HepG2 (cell line): ENCODE data around the gene ZFPL1. TPM values are rescaled to one million over a fixed set of nuclear protein-coding genes. Genes with fewer than 3 reads are reported as not detected.

ENCODE experiments used
- FOXJ3 ChIP-seq: sonication (generic); formaldehyde crosslinking; IDR thresholded peaks from 2 replicates; pipeline ENCODE4 v1.4.0; 2020; ENCODE audit warnings: missing genetic modification reagents, mild to moderate bottlenecking, borderline replicate concordance
- HNRNPLL ChIP-seq: fragments of 200-400 bp; formaldehyde crosslinking; IDR thresholded peaks from 2 replicates; pipeline ENCODE4 v1.6.1; 2017; ENCODE audit warnings: mild to moderate bottlenecking, low read depth, low read length; ENCODE audit not compliant: poor library complexity, severe bottlenecking
- IRX3 ChIP-seq: sonication (generic); formaldehyde crosslinking; IDR thresholded peaks from 2 replicates; pipeline ENCODE4 v1.8.1; 2023; ENCODE audit warnings: mild to moderate bottlenecking, low read depth, missing genetic modification reagents, borderline replicate concordance
- ISX ChIP-seq: sonication (generic); formaldehyde crosslinking; conservative IDR thresholded peaks from 2 replicates; pipeline ENCODE4 v1.5.0; 2020; ENCODE audit warnings: missing genetic modification reagents
- KDM4B ChIP-seq: sonication (generic); formaldehyde crosslinking; IDR thresholded peaks from 2 replicates; pipeline ENCODE4 v1.4.0; 2020; ENCODE audit warnings: missing genetic modification reagents
- MED13 ChIP-seq: sonication (generic); formaldehyde crosslinking; IDR thresholded peaks from 2 replicates; pipeline ENCODE4 v1.5.0; 2020; ENCODE audit warnings: missing genetic modification reagents
- MLLT10 ChIP-seq: sonication (generic); formaldehyde crosslinking; IDR thresholded peaks from 2 replicates; pipeline ENCODE4 v1.4.0; 2020; ENCODE audit warnings: missing genetic modification reagents
- MXI1 ChIP-seq: IDR thresholded peaks from 3 replicates; pipeline ENCODE4 v1.6.1; 2012; ENCODE audit warnings: low read depth, low read length, inconsistent platforms, borderline replicate concordance
- NFKB2 ChIP-seq: sonication (generic); formaldehyde crosslinking; IDR thresholded peaks from 2 replicates; pipeline ENCODE4 v1.4.0; 2020; ENCODE audit warnings: missing genetic modification reagents, borderline replicate concordance
- NONO ChIP-seq, 2 experiments: fragments of 450-650 bp in 1 of 2; sonication (generic) in 1 of 2; formaldehyde crosslinking in 1 of 2; IDR thresholded peaks in 1 of 2; conservative IDR thresholded peaks in 1 of 2; 2 replicates each; pipeline versions ENCODE4 v1.6.1 to v1.8.0; 2017 to 2022; ENCODE audit warnings: mild to moderate bottlenecking in 1 of 2, missing genetic modification reagents in 1 of 2, moderate library complexity in 1 of 2
- PTBP1 ChIP-seq: fragments of 200-400 bp; formaldehyde crosslinking; IDR thresholded peaks from 2 replicates; pipeline ENCODE4 v1.6.1; 2018; ENCODE audit warnings: low read length, low read depth; ENCODE audit not compliant: poor library complexity, severe bottlenecking
- RFXAP ChIP-seq: sonication (generic); formaldehyde crosslinking; IDR thresholded peaks from 2 replicates; pipeline ENCODE4 v1.4.0; 2020; ENCODE audit warnings: missing genetic modification reagents, borderline replicate concordance
- SMC3 ChIP-seq: IDR thresholded peaks from 2 replicates; pipeline ENCODE4 v1.6.1; 2011; ENCODE audit warnings: low read length, improper control_type of control experiment
- ZFP82 ChIP-seq: sonication (generic); formaldehyde crosslinking; IDR thresholded peaks from 2 replicates; pipeline ENCODE4 v1.5.1; 2020; ENCODE audit warnings: mild to moderate bottlenecking, missing genetic modification reagents, borderline replicate concordance
- ZFX ChIP-seq: sonication (generic); formaldehyde crosslinking; IDR thresholded peaks from 2 replicates; pipeline ENCODE4 v1.4.0; 2020; ENCODE audit warnings: mild to moderate bottlenecking, low read depth, missing genetic modification reagents, moderate library complexity
- ZNF549 ChIP-seq: sonication (generic); formaldehyde crosslinking; IDR thresholded peaks from 2 replicates; pipeline ENCODE4 v1.5.0; 2020; ENCODE audit warnings: missing genetic modification reagents
- ZNF775 ChIP-seq: sonication (generic); formaldehyde crosslinking; IDR thresholded peaks from 2 replicates; pipeline ENCODE4 v1.4.0; 2020; ENCODE audit warnings: missing genetic modification reagents, mild to moderate bottlenecking, moderate library complexity, borderline replicate concordance
- ZNF792 ChIP-seq: IDR thresholded peaks from 2 replicates; pipeline ENCODE4 v1.6.1; 2016
- polyA plus RNA-seq, 8 experiments: library from polyadenylated mRNA; depleted of rRNA in 3 of 8; stranded (reverse) in 7 of 8; unstranded in 1 of 8; fragments of >200 nt; fragmentation: Illumina TruSeq in 4 of 8; extraction: Trizol in 4 of 8; gene quantifications; 2 replicates each; pipeline versions ENCODE4 v1.2.1 to v1.2.3, GENCODE V29; 2011 to 2016; ENCODE audit warnings: low read depth in 4 of 8, missing spikeins in 1 of 8, mixed read lengths in 1 of 8; ENCODE audit not compliant: insufficient read depth in 1 of 8
- total RNA-seq, 5 experiments: library from RNA; depleted of rRNA; stranded (reverse); fragments of >200 nt; fragmentation: Illumina TruSeq; extraction: Trizol; gene quantifications; 2 replicates each; pipeline ENCODE4 v1.2.3, GENCODE V29; 2016; ENCODE audit warnings: low read depth in 1 of 5
- TF ChIP-seq, protein P1 (sequence below): IDR thresholded peaks from 2 replicates; pipeline ENCODE4 v1.6.1; 2018; ENCODE audit warnings: missing genetic modification reagents
- TF ChIP-seq, protein P2 (sequence below): sonication (generic); formaldehyde crosslinking; IDR thresholded peaks from 2 replicates; pipeline ENCODE4 v1.5.1; 2020; ENCODE audit warnings: mild to moderate bottlenecking, moderate library complexity, missing genetic modification reagents
- TF ChIP-seq, protein P3 (sequence below): sonication (generic); formaldehyde crosslinking; IDR thresholded peaks from 2 replicates; pipeline ENCODE4 v1.5.0; 2020; ENCODE audit warnings: missing genetic modification reagents, mild to moderate bottlenecking, borderline replicate concordance
- TF ChIP-seq, protein P4 (sequence below): sonication (generic); formaldehyde crosslinking; IDR thresholded peaks from 2 replicates; pipeline ENCODE4 v1.8.1; 2023; ENCODE audit warnings: missing genetic modification reagents, mild to moderate bottlenecking, borderline replicate concordance
- TF ChIP-seq, protein P5 (sequence below): sonication (generic); formaldehyde crosslinking; IDR thresholded peaks from 2 replicates; pipeline ENCODE4 v1.9.0; 2021; ENCODE audit warnings: missing genetic modification reagents, borderline replicate concordance

The ZFPL1 gene
- total and polyA plus RNA-seq, 2 of the 13 experiments (the other 11 are each of a cell fraction or from before 2014, with no cell fraction given), result 32.2 to 56.0 TPM

DNA sequence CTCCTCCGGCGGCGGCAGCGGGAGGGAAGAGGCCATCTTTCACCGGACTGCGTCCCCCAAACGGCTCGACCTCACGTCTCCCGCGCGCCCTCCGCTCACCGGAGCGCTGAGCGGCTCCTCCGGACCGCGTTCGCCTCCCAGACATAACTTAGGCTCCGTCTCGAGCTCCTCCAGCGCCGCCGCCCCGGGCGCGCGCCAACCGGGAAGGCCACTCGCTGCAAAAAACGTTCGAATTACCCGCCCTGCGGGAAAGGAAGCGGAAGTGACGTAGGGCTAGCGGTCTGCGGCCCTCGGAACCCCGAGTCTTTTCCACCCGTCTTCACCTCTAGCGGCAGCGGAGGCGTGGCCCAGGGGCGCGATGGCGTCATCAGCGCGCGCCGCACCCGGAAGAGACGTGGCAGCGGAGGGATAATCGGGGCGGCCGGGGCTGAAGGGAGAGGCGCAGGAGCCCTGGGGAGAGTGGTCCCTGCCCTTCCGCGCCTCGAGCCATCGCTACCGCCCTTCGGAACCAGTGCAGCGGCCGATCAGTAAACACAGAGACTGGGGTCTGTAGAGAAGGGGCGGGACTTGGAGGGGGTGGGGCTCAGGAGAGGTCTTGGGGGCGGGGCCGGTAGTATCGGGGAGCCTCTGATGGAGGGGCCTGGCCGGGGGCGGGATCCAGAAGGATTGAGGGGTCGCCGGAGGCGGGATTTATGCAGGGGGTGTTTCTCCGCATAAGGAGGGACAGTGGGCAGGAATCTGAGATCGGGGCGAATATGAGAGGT is at the start of gene ZFPL1, which contains the start of gene CDCA5 (continued):
- TF ChIP-seq, protein P1, sequence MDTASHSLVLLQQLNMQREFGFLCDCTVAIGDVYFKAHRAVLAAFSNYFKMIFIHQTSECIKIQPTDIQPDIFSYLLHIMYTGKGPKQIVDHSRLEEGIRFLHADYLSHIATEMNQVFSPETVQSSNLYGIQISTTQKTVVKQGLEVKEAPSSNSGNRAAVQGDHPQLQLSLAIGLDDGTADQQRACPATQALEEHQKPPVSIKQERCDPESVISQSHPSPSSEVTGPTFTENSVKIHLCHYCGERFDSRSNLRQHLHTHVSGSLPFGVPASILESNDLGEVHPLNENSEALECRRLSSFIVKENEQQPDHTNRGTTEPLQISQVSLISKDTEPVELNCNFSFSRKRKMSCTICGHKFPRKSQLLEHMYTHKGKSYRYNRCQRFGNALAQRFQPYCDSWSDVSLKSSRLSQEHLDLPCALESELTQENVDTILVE (CRISPR knock-in tag), result peak; percentile 78; the same call in 1 of the 2 replicates
- TF ChIP-seq ZFX (peak; percentile 89), ZNF549 (CRISPR knock-in tag) (no peak), SMC3 (no peak), ISX (CRISPR knock-in tag) (no peak), NFKB2 (CRISPR knock-in tag) (no peak; the same call in 1 of the 2 replicates), RFXAP (CRISPR knock-in tag) (no peak; the same call in 1 of the 2 replicates), PTBP1 (no peak), NONO (IDR thresholded peaks at IDR 0.05) (no peak), NONO (CRISPR knock-in tag; conservative IDR thresholded peaks at IDR 0.05) (peak; percentile 93), HNRNPLL (peak; percentile 66), MLLT10 (no peak), IRX3 (CRISPR knock-in tag) (peak; percentile 81; the same call in 1 of the 2 replicates), MXI1 (peak; percentile 94; the same call in 2 of the 3 replicates), FOXJ3 (no peak), ZNF775 (CRISPR knock-in tag) (0 out of 2 replicates have a peak, but pooled peaks have one; percentile 28), ZNF792 (CRISPR knock-in tag) (peak; percentile 73; the same call in 1 of the 2 replicates), ZFP82 (CRISPR knock-in tag) (no peak), KDM4B (no peak; the same call in 1 of the 2 replicates), MED13 (CRISPR knock-in tag) (peak; percentile 32; the same call in 1 of the 2 replicates)
- TF ChIP-seq, protein P2, sequence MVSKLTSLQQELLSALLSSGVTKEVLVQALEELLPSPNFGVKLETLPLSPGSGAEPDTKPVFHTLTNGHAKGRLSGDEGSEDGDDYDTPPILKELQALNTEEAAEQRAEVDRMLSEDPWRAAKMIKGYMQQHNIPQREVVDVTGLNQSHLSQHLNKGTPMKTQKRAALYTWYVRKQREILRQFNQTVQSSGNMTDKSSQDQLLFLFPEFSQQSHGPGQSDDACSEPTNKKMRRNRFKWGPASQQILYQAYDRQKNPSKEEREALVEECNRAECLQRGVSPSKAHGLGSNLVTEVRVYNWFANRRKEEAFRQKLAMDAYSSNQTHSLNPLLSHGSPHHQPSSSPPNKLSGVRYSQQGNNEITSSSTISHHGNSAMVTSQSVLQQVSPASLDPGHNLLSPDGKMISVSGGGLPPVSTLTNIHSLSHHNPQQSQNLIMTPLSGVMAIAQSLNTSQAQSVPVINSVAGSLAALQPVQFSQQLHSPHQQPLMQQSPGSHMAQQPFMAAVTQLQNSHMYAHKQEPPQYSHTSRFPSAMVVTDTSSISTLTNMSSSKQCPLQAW (CRISPR knock-in tag), result peak; percentile 86
- TF ChIP-seq, protein P3, sequence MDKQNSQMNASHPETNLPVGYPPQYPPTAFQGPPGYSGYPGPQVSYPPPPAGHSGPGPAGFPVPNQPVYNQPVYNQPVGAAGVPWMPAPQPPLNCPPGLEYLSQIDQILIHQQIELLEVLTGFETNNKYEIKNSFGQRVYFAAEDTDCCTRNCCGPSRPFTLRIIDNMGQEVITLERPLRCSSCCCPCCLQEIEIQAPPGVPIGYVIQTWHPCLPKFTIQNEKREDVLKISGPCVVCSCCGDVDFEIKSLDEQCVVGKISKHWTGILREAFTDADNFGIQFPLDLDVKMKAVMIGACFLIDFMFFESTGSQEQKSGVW, result no peak
- TF ChIP-seq, protein P4, sequence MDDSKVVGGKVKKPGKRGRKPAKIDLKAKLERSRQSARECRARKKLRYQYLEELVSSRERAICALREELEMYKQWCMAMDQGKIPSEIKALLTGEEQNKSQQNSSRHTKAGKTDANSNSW (CRISPR knock-in tag), result no peak; the same call in 1 of the 2 replicates
- TF ChIP-seq, protein P5, sequence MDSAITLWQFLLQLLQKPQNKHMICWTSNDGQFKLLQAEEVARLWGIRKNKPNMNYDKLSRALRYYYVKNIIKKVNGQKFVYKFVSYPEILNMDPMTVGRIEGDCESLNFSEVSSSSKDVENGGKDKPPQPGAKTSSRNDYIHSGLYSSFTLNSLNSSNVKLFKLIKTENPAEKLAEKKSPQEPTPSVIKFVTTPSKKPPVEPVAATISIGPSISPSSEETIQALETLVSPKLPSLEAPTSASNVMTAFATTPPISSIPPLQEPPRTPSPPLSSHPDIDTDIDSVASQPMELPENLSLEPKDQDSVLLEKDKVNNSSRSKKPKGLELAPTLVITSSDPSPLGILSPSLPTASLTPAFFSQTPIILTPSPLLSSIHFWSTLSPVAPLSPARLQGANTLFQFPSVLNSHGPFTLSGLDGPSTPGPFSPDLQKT (CRISPR knock-in tag), result no peak
